NCI-H2107 treated with DMSO at 0.1 percent for 48 hours (cell line): ENCODE results near the gene ZNRD2.
A peak's percentile ranks its signal among the peaks of the same experiment; 100 is the strongest.

ENCODE experiments used
- DNase-seq: peaks from one replicate; lab custom pipeline; 2025; ENCODE audit not compliant: unreplicated experiment; lab: John Stamatoyannopoulos, UW

ZNRD2 gene

GRCh38 chr11:65538232-65538914, 31.9 kb upstream of the ZNRD2 start:
- DNase-seq, result no peak

- DNase-seq, result no peak
These were observed 31.1 kb upstream of the ZNRD2 start for GRCh38 chr11:65538915-65539743.

GRCh38 chr11:65539744-65540289, 30.5 kb upstream of the ZNRD2 start:
- no peak for DNase-seq

- DNase-seq, result peak; percentile 46
These were observed 29.8 kb upstream of the ZNRD2 start for GRCh38 chr11:65540290-65541092.

GRCh38 chr11:65541093-65541982, 28.9 kb upstream of the ZNRD2 start:
- DNase-seq, result no peak

GRCh38 chr11:65542738-65543390, 27.4 kb upstream of the ZNRD2 start:
- DNase-seq, result no peak

- no peak for DNase-seq
These were observed 24.4 kb upstream of the ZNRD2 start for GRCh38 chr11:65545853-65546216.

- DNase-seq, result peak; percentile 32
These were observed 23.9 kb upstream of the ZNRD2 start for GRCh38 chr11:65546217-65546958.

GRCh38 chr11:65547446-65548125, 22.7 kb upstream of the ZNRD2 start:
- no peak for DNase-seq

GRCh38 chr11:65548395-65548794, 21.9 kb upstream of the ZNRD2 start:
- no peak for DNase-seq

- no peak for DNase-seq
These were observed 21.2 kb upstream of the ZNRD2 start for GRCh38 chr11:65549096-65549495.

GRCh38 chr11:65551572-65552387, 18.5 kb upstream of the ZNRD2 start:
- peak; percentile 93 for DNase-seq

GRCh38 chr11:65552388-65552951, 17.8 kb upstream of the ZNRD2 start:
- no peak for DNase-seq

GRCh38 chr11:65553301-65554001, 16.8 kb upstream of the ZNRD2 start:
- DNase-seq, result peak; percentile 60

GRCh38 chr11:65554057-65554818, 16.0 kb upstream of the ZNRD2 start:
- no peak for DNase-seq

GRCh38 chr11:65554842-65555430, 15.3 kb upstream of the ZNRD2 start:
- DNase-seq, result no peak
